ENCODE measurements around the gene MAN1A1.

MAN1A1 gene

GRCh38 chr6:119182875-119183274 is 166.7 kb downstream of the MAN1A1 start:
- Histone ChIP-seq H3K4me3 (ENCODE audit: low read length) (no peak overlapping the region), H3F3A (ENCODE audit: control insufficient read depth, insufficient read depth) (no peaks in the 10 kb centered on the region), H3K9me2 (replicated peaks; ENCODE audit: control insufficient read depth, low read length) (no peaks in the 10 kb centered on the region), H3K9me3 (ENCODE audit: control insufficient read depth, insufficient read depth, low read length) (no peaks in the 10 kb centered on the region), H3K27ac (ENCODE audit: low read depth, low read length) (no peak overlapping the region), H4K20me1 (ENCODE audit: control insufficient read depth, insufficient read depth, low read depth, low read length) (no peaks in the 10 kb centered on the region), H3K79me2 (ENCODE audit: control insufficient read depth, low read length) (no peaks in the 10 kb centered on the region), H3K4me2 (ENCODE audit: low read length) (no peak overlapping the region), H3K36me3 (ENCODE audit: control insufficient read depth, low read length) (no peaks in the 10 kb centered on the region), H3K27me3 (ENCODE audit: control insufficient read depth, low read length) (no peaks in the 10 kb centered on the region), H3K4me1 (ENCODE audit: control insufficient read depth, low read length) (no peaks in the 10 kb centered on the region)
- no peak for TF ChIP-seq EZH2phosphoT487 (IDR thresholded peaks at IDR 0.05; ENCODE audit: borderline replicate concordance, low read length)
- TF ChIP-seq CTCF (IDR thresholded peaks at IDR 0.05; ENCODE audit: low read depth, low read length, poor library complexity, severe bottlenecking), result no peak

GRCh38 chr6:119182216-119182803 is 167.3 kb downstream of the MAN1A1 start:
- Histone ChIP-seq H3K4me2 (ENCODE audit: low read length) (no peak overlapping the region), H3K9me3 (ENCODE audit: control insufficient read depth, insufficient read depth, low read length) (no peaks in the 10 kb centered on the region)
- TF ChIP-seq EZH2phosphoT487 (IDR thresholded peaks at IDR 0.05; ENCODE audit: borderline replicate concordance, low read length), result no peak
- TF ChIP-seq CTCF (IDR thresholded peaks at IDR 0.05; ENCODE audit: low read depth, low read length, poor library complexity, severe bottlenecking), result no peak

DNA sequence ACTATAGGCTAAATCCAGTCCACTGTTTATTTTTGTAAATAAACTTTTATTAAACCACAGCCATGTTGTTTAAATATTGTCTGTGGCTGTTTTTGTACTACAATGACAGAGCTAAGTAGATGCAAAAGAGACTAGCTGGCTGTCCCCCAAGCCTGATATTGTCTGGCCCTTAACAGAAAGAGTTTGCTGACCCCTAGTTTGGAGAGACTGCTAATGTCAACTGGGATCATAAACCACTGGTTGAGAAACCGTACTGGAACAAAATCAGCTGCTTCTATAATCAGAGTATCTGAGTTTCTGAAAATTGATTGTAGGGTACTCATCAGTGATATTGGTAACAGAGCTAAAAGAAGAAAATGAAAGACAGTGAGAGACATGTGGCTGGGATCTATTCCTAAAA is 168.5 kb downstream of the MAN1A1 start:
- Histone ChIP-seq H3K79me2 (ENCODE audit: control insufficient read depth, low read length) (no peaks in the 10 kb centered on the region), H3K27ac (ENCODE audit: low read depth, low read length) (no peak overlapping the region), H4K20me1 (ENCODE audit: control insufficient read depth, insufficient read depth, low read depth, low read length) (no peaks in the 10 kb centered on the region), H3K4me2 (ENCODE audit: low read length) (no peak overlapping the region), H3K4me3 (ENCODE audit: low read length) (no peak overlapping the region), H3F3A (ENCODE audit: control insufficient read depth, insufficient read depth) (no peaks in the 10 kb centered on the region), H3K9me3 (ENCODE audit: control insufficient read depth, insufficient read depth, low read length) (no peaks in the 10 kb centered on the region), H3K9me2 (replicated peaks; ENCODE audit: control insufficient read depth, low read length) (no peaks in the 10 kb centered on the region), H3K27me3 (ENCODE audit: control insufficient read depth, low read length) (no peaks in the 10 kb centered on the region), H3K36me3 (ENCODE audit: control insufficient read depth, low read length) (no peaks in the 10 kb centered on the region), H3K4me1 (ENCODE audit: control insufficient read depth, low read length) (no peaks in the 10 kb centered on the region)
- no peak for TF ChIP-seq CTCF (IDR thresholded peaks at IDR 0.05; ENCODE audit: low read depth, low read length, poor library complexity, severe bottlenecking)

More at GRCh38 chr6:119182216-119182803, 167.3 kb downstream of the MAN1A1 start:
- Histone ChIP-seq H3F3A (ENCODE audit: control insufficient read depth, insufficient read depth) (no peaks in the 10 kb centered on the region), H3K79me2 (ENCODE audit: control insufficient read depth, low read length) (no peaks in the 10 kb centered on the region), H3K36me3 (ENCODE audit: control insufficient read depth, low read length) (no peaks in the 10 kb centered on the region), H3K4me3 (ENCODE audit: low read length) (no peak overlapping the region), H3K27me3 (ENCODE audit: control insufficient read depth, low read length) (no peaks in the 10 kb centered on the region), H3K4me1 (ENCODE audit: control insufficient read depth, low read length) (no peaks in the 10 kb centered on the region), H3K27ac (ENCODE audit: low read depth, low read length) (no peak overlapping the region), H3K9me2 (replicated peaks; ENCODE audit: control insufficient read depth, low read length) (no peaks in the 10 kb centered on the region), H4K20me1 (ENCODE audit: control insufficient read depth, insufficient read depth, low read depth, low read length) (no peaks in the 10 kb centered on the region)
